Right cardiac atrium (tissue), 5 donors: ENCODE measurements around the gene PLK3. TPM values are rescaled to one million over a fixed set of nuclear protein-coding genes. Genes with fewer than 3 reads are reported as not detected.
A peak's percentile ranks its signal among the peaks of the same experiment; 100 is the strongest.
"Not testable (repeated sequence)": the region's sequence is repeated elsewhere in the genome, so short reads cannot be mapped to it uniquely, and the experiment has no call there.

Experiments
- ATAC-seq, 2 donors: fragments of 200-7000 bp; cut with Tn5 transposase; one replicate each; pipeline versions ENCODE4 v1.8.0 to v1.9.1; 2020; ENCODE audit warnings: moderate library complexity in 2 of 2, mild to moderate bottlenecking in 1 of 2
- DNase-seq, 3 donors: peaks; one replicate each; pipeline ENCODE4 v3.0.0-alpha.2; 2020
- H3K27ac ChIP-seq: one replicate; pipeline ENCODE4 v1.5.1; 2013; ENCODE audit warnings: mild to moderate bottlenecking, low read length, control low read depth, moderate library complexity
- H3K27me3 ChIP-seq: one replicate; pipeline ENCODE4 v1.6.1; 2013; ENCODE audit not compliant: control insufficient read depth, insufficient read depth
- H3K4me1 ChIP-seq: one replicate; pipeline ENCODE4 v1.6.1; 2013; ENCODE audit warnings: low read length; ENCODE audit not compliant: control insufficient read depth, insufficient read depth
- H3K4me3 ChIP-seq: one replicate; pipeline ENCODE4 v1.5.1; 2013; ENCODE audit warnings: low read length, control low read depth
- H3K9me3 ChIP-seq: one replicate; pipeline ENCODE4 v1.6.1; 2013; ENCODE audit warnings: low read length; ENCODE audit not compliant: control insufficient read depth
- WGBS: extraction: QIAGEN DNeasy Blood & Tissue Kit; methylation state at CpG from one replicate; pipeline ENCODE4 v1.1.7; 2013; 5-methylcytosine and 5-hydroxymethylcytosine counted together
- intact Hi-C, 4 donors: fragments of 100-400 bp; cut with DNase I; formaldehyde crosslinking; loops; one replicate each; pipeline versions ENCODE4 v1.11.0 to v1.14.0; 2022 to 2023
- polyA plus RNA-seq: library from polyadenylated mRNA; stranded (reverse); fragments of 200-250 nt; gene quantifications from one replicate; pipeline ENCODE4 v1.2.3, GENCODE V29; 2013
- total RNA-seq, 4 donors: library from RNA; stranded (reverse); fragmentation: NEBNext Ultra II Directional; extraction: Animal tissue kit (Norgen Biotek cat#: 25700); gene quantifications; one replicate each; pipeline ENCODE4 v1.2.1, GENCODE V29; 2021
- donor health status: healthy with polysubstance abuse.
- donor health status: DM: no; HTN: yes; CAD: no.
- donor health status: DM: no; HTN: no; CAD: no.
- donor health status: DM: no; HTN: yes; CAD: no; lungs with severe emphysema.
- donor health status: DM: yes; HTN: yes; CAD: no.

PLK3 gene
- total and polyA plus RNA-seq, 5 donors = 6.0 to 11.4 (median 8.2) TPM

DNA sequence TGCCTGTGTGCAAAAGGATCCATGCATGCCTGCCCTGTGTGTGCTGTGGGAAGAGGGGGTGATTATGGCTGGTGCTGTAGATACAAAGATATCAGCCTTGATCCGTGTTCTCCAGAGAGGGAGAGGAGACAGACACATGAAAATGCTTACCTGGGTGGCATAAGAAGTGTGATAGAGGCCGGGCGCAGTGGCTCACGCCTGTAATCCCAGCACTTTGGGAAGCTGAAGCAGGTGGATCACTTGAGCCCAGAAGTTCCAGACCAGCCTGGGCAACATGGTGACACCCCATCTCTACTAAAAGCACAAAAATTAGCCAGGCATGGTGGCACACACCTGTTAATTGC, 10.6 kb downstream of the PLK3 start:
- H3K9me3 ChIP-seq, H3K27me3 ChIP-seq, H3K27ac ChIP-seq, ATAC-seq, intact Hi-C loops, H3K4me3 ChIP-seq, DNase-seq: not testable (repeated sequence)
- H3K4me1 ChIP-seq = peaks cover 38% of the 10 kb centered on the region
- 90% methylated on average over 4 of the region's 4 CpGs for WGBS

DNA sequence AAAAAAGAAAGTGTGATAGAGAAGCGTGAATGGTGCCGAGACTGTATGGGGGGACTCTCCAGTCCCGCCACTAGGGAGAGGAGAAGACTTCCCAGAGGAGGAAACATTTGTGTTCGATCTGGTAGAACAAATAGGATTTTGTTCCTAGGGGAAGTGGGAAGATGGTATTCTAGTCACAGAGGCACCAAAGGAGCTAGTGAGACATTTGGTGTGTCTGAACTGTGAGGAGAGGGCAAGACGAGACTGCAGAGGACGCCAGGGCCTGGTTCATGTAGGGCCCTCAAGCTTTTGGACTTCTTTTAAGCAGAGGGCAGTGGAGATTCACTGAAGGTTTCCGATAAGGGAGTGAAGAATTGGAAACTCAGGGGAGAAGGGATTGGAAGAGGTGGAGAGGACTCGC, 11.1 kb downstream of the PLK3 start:
- no peaks in the 10 kb centered on the region for H3K27me3 ChIP-seq
- 58% methylated on average over 8 of the region's 8 CpGs for WGBS
- peaks cover 38% of the 10 kb centered on the region for H3K4me1 ChIP-seq
- intact Hi-C loops = no loop called here
- H3K4me3 ChIP-seq = no peak overlapping the region
- ATAC-seq (no peak), DNase-seq (peak in 1 of 3 donors; percentile 2)
- no peaks in the 10 kb centered on the region for H3K9me3 ChIP-seq
- peak overlapping the region; percentile 14 for H3K27ac ChIP-seq

DNA sequence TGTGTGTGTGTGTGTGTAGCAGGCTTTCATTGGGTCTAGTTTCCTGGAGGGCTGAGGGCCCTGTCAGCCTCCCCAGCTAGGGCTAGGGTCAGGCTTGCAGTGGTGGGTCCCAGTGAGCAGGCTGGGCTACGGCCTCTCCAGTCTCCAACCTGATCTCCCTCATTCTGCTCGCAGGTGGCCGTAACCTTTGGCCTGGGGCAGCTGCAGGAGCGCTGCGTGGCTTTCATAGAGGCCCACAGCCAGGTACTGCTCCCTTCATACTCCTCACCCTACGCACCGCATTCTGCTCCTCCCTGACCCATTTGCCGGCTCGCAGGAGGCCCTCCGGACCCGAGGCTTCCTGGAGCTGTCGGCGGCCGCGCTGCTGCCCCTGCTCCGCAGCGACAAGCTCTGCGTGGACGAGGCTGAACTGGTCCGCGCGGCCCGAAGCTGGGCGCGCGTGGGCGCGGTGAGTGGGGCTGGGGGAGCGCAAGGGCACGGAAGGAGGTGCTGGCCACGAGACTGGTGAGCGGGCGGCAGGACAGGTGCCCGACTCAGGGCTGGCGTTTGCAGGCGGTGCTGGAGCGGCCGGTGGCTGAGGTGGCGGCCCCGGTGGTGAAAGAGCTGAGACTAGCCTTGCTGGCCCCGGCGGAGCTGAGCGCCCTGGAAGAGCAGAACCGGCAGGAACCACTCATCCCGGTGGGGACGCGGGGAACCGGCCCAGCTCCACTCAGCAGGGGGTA, 12.8 kb downstream of the PLK3 start:
- Histone ChIP-seq H3K4me3 (peak overlapping the region; percentile 17), H3K27me3 (no peaks in the 10 kb centered on the region), H3K4me1 (peaks cover 22% of the 10 kb centered on the region), H3K9me3 (no peaks in the 10 kb centered on the region), H3K27ac (peak overlapping the region; percentile 26)
- DNase-seq (peak in 2 of 3 donors; percentile 52 to 67), ATAC-seq (peak in 1 of 2 donors; percentile 1)
- 58% methylated on average over 48 of the region's 48 CpGs for WGBS
- intact Hi-C loops = no loop called here

DNA sequence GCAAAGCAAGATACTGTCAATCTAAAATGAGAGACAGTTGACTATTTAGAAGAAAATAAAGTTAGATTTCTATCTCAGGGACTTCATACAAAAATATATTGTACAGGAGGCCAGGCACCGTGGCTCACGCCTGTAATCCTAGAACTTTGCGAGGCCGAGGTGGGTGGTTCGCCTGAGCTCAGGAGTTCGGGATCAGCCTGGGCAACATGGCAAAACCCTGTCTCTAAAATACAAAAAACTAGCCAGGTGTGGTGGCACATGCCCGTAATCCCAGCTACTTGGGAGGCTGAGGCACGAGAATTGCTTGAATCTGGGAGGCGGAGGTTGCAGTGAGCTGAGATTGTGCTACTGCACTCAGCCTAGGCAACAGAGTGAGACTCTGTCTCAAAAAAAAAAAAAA, 15.7 kb downstream of the PLK3 start:
- ATAC-seq, H3K27me3 ChIP-seq, H3K4me3 ChIP-seq, H3K27ac ChIP-seq, H3K9me3 ChIP-seq, intact Hi-C loops, H3K4me1 ChIP-seq: not testable (repeated sequence)
- peak in 1 of 3 donors; percentile 9 for DNase-seq
- 91% methylated on average over 9 of the region's 9 CpGs for WGBS

DNA sequence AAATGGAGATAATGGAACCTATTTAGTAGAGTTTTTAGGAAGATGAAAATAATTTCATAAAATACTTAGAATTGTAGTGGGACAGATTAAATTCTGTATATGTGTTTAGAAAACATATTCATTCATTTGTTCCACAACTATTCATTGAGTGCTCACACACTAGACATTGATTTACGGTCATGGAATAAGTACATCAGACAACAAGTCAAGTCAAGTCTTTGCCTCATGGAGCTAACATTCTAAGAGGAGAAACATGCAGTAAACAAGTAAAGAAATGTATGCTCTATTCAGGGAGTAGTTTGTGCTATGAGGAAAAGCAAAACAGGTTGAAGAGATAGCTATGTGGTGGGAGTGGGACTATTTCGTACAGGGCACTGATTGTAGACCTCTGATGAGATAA, 17.1 kb downstream of the PLK3 start:
- DNase-seq (no peak), ATAC-seq (no peak)
- no peaks in the 10 kb centered on the region for H3K9me3 ChIP-seq
- 81% methylated on average over 2 of the region's 2 CpGs for WGBS
- no peaks in the 10 kb centered on the region for H3K27me3 ChIP-seq
- H3K4me1 ChIP-seq = peaks cover 2% of the 10 kb centered on the region
- H3K4me3 ChIP-seq = no peak overlapping the region
- H3K27ac ChIP-seq = no peak overlapping the region
- intact Hi-C loops = no loop called here

DNA sequence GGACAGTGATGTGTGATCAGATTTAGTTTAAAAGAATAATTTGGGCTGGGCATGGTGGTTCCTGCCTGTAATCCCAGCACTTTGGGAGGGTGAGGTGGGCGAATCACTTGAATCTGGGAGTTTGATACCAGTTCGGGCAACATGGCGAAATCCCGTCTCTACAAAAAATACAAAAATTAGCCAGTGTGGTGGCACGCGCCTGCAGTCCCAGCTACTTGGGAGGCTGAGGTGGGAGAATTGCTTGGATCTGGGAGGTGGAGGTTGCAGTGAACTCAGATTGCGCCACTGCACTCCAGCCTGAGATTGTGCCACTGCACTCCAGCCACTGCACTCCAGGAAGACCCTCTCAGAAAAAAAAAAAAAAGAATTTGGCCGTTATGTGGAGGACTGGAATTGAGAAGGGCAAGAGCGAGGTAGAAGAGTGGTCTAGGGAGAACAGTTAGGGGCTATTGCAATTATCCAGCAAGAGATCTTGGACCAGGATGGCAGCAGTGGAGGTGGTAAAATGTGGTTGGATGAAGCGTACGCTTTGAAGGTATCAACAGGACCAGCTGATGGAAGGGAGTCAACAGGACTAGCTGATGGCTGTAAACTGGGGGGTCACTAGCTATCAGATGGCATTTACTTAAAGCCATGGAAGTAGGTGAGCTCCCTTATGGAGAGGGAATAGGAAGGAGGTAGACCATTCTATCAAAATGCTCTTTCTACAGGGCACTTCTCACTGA, 17.8 kb downstream of the PLK3 start:
- 95% methylated on average over 11 of the region's 11 CpGs for WGBS
- intact Hi-C loops = loop anchor here in 1 of 4 donors (2.0 kb wide), 1 partner anchor 17 kb away; the partner anchor contains the start of gene PLK3

DNA sequence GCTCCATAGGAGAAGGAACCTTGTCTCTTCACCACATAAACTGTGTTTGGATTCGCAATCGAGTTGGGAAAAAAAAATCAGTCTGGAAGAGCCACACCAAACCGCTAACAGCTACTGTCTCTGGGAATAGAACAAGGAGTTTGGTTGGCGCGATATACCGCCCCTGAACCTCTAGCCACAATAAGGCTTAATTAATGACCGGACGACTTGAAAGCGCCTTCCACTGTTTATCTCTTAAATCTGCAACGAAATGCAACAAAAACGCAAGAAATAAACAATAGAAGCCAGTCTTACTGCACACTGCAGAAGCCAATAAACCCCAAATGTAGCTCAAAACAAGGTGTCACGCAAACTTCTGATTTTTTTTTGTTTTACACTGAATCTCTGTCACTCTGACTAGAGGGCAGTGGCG, 19.0 kb downstream of the PLK3 start:
- H3K27ac ChIP-seq = peak overlapping the region; percentile 97
- no peaks in the 10 kb centered on the region for H3K27me3 ChIP-seq
- ATAC-seq (peak in 1 of 2 donors; percentile 3), DNase-seq (no peak)
- peak overlapping the region; percentile 38 for H3K4me3 ChIP-seq
- intact Hi-C loops = loop anchor here in 1 of 4 donors (2.0 kb wide), 1 partner anchor 18 kb away; the partner anchor contains the start of gene PLK3
- no peaks in the 10 kb centered on the region for H3K9me3 ChIP-seq
- 1% methylated on average over 13 of the region's 13 CpGs for WGBS
- H3K4me1 ChIP-seq = peaks cover 2% of the 10 kb centered on the region

More for the DNA sequence above, 17.8 kb downstream of the PLK3 start:
- H3K4me3 ChIP-seq = no peak overlapping the region
- H3K27me3 ChIP-seq = no peaks in the 10 kb centered on the region
- ATAC-seq (no peak), DNase-seq (peak in 1 of 3 donors; percentile 9)
- H3K9me3 ChIP-seq = no peaks in the 10 kb centered on the region
- H3K4me1 ChIP-seq = peaks cover 2% of the 10 kb centered on the region
- no peak overlapping the region for H3K27ac ChIP-seq

DNA sequence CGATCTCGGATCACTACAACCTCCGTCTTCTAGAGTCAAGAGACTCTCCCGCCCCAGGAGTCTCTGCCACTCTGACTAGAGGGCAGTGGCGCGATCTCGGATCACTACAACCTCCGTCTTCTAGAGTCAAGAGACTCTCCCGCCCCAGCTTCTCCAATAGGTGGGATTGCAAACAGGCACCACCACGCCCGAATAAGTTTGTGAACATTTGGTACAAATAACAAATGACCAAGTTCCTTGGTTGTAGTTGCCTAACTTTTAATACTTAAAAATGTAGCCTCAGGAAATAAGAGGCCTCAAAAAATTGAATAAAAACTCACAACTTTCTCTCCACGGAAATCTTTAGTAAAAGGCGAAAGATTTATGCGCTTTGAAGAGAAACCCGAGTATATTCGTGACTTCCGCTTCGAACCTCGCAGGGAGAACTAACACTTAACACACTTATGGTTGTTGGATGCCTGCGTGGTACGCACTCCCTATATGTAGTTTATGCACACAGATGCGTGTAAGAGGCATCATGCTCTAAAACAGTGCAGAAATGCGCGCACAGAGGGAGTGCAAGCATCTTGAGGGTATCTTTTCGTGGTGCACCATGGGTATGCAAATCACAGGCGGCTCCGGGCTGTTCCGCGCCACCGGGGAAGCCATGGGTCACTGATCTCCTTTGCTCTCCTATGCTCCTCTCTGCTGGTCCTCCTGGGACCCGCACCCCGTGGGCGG, 19.6 kb downstream of the PLK3 start:
- no peaks in the 10 kb centered on the region for H3K9me3 ChIP-seq
- ATAC-seq (peak; percentile 90 to 91), DNase-seq (peak; percentile 79 to 92 (median 91))
- intact Hi-C loops = loop anchor here in 1 of 4 donors (2.0 kb wide), 1 partner anchor 19 kb away; the partner anchor contains the start of gene PLK3
- H3K4me3 ChIP-seq = peak overlapping the region; percentile 38
- peaks cover 2% of the 10 kb centered on the region for H3K4me1 ChIP-seq
- H3K27ac ChIP-seq = peak overlapping the region; percentile 97
- H3K27me3 ChIP-seq = no peaks in the 10 kb centered on the region
- WGBS = 1% methylated on average over 33 of the region's 33 CpGs

DNA sequence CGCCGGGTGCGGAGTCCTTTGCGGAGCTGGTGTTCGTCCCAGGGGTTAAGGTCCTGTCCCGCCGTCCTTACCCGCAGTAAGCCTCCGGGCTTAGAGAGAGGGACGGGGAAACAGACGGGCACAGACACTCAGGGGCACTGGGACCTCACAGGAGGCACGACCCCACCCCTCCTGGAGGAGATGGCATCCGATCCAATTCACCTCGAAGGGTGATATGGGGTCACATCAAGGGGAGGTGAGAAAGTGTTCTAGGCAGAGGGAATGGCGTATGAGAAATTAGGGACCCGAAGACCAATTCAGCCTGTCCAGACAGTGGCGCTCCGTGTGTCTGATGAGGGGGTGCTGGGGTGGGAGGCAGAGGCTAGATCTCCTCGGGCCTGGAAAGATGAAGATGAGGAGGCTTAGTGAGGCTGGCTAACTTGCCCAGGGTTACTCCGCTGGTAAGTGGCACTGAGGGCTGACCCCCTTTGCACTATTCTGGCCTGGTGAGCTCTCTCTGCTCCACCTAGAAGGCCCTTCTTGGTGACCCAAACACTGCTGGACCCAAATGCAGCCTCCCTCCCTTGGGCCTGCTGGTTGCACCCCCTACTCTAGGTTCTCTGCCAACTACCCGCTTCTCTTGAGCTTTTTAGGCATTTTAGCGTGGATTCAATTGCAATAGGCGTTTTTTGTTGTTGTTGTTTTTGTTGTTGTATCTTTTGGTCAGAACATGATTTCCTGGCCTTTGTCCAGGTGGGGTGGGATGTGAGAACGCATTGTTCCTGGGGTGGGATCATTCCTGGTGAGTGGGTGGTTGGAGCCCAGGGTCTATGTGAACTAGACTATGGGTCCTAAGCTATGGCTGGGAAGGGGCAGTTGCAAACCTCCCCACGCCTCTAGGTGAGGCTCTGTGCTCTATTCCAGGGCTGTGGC, 20.4 kb downstream of the PLK3 start:
- 22% methylated on average over 25 of the region's 25 CpGs for WGBS
- H3K4me3 ChIP-seq = peak overlapping the region; percentile 38
- H3K27me3 ChIP-seq = no peaks in the 10 kb centered on the region
- H3K9me3 ChIP-seq = no peaks in the 10 kb centered on the region
- DNase-seq (peak in 2 of 3 donors; percentile 28 to 52), ATAC-seq (peak; percentile 30 to 39)
- peaks cover 2% of the 10 kb centered on the region for H3K4me1 ChIP-seq
- intact Hi-C loops = no loop called here
- peak overlapping the region; percentile 97 for H3K27ac ChIP-seq

DNA sequence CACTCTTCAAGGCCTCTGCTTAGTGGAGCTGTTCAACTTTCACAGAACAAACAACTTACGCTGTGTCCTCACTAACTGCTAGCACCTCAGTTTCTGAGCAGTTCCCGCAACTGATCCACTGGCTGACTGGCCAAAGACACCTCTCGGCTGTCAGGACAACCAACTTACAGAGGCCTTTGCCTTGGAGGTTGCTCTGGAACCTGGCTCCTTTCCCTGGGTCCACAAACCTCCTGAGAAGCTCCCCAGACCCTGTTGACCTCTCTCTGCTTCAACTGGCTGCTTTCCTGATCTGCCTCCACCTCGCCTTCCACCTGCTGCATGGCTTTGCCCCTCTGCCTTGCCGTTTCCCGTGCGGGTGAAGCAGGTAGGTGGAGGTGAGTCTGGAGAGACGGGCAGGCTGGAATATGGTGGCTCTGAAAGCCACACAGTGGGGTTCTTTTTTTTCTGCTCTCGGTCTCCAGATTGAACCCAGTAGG, 21.1 kb downstream of the PLK3 start:
- Histone ChIP-seq H3K27me3 (no peaks in the 10 kb centered on the region), H3K4me1 (peaks cover 2% of the 10 kb centered on the region), H3K4me3 (no peak overlapping the region), H3K27ac (no peak overlapping the region), H3K9me3 (no peaks in the 10 kb centered on the region)
- ATAC-seq (no peak), DNase-seq (peak in 1 of 3 donors; percentile 35)
- intact Hi-C loops = no loop called here
- WGBS = 90% methylated on average over 9 of the region's 9 CpGs
